Measurements from ENCODE around the gene AP5S1. TPM values are rescaled to one million over a fixed set of nuclear protein-coding genes. Genes with fewer than 3 reads are reported as not detected.
A peak's percentile ranks its signal among the peaks of the same experiment; 100 is the strongest.

Gene AP5S1
- total and polyA plus RNA-seq, 11 donors = 9.5 to 18.6 (median 11.4) TPM

DNA sequence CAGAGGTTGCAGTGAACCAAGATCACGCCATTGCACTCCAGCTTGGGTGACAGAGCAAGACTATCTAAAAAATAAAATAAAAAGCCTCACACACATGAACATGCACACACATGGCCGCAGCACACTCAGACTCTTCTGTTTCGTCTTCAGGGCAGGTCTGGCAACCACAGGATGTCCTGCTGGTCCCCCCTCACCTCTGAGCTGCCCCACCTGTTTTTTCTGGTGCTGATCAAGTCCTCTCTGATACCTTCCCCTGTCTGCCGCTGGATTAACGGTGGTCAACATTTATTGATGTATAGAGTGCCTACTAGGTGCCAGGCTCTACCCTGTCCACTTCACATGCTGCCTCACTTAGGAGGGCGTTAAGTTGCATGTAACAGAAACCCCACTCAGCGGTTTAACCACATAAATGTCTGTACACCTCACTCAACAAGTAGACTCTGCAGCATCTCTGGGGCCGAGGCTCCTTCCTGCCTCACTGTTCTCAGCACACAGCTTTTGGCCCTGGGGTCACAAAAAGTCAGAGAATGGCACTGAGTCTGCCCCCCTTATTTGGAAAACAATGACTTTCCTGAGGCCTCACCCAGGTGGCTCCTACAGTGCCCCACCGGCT is 4.5 kb upstream of the AP5S1 start:
- H3K4me3 ChIP-seq = no peak overlapping the region
- TF ChIP-seq, protein P1, sequence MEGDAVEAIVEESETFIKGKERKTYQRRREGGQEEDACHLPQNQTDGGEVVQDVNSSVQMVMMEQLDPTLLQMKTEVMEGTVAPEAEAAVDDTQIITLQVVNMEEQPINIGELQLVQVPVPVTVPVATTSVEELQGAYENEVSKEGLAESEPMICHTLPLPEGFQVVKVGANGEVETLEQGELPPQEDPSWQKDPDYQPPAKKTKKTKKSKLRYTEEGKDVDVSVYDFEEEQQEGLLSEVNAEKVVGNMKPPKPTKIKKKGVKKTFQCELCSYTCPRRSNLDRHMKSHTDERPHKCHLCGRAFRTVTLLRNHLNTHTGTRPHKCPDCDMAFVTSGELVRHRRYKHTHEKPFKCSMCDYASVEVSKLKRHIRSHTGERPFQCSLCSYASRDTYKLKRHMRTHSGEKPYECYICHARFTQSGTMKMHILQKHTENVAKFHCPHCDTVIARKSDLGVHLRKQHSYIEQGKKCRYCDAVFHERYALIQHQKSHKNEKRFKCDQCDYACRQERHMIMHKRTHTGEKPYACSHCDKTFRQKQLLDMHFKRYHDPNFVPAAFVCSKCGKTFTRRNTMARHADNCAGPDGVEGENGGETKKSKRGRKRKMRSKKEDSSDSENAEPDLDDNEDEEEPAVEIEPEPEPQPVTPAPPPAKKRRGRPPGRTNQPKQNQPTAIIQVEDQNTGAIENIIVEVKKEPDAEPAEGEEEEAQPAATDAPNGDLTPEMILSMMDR (IDR thresholded peaks at IDR 0.05) = no peak
- no peak for TF ChIP-seq POLR2A (IDR thresholded peaks at IDR 0.05)
- H3K4me1 ChIP-seq = peaks cover 6 to 66% (median 32%) of the 10 kb centered on the region in 12 donors
- H3K9me3 ChIP-seq = no peaks in the 10 kb centered on the region
- ATAC-seq = no peak
- no peaks in the 10 kb centered on the region for H3K27me3 ChIP-seq
- no peaks in the 10 kb centered on the region for H3K36me3 ChIP-seq
- no peak for DNase-seq
- 75 to 86% (median 77%) methylated on average over 9 of the region's 9 CpGs for WGBS, 4 donors
- intact Hi-C loops (cut with DNase I) = loop anchor here in 2 of 10 donors (2.0 to 10.0 kb wide), 2 partner anchors 25 to 411 kb away; partner anchors contain the start of gene DNAAF9 (in 1 of the 2)
- peak overlapping the region in 1 of 12 donors; percentile 71 for H3K27ac ChIP-seq

DNA sequence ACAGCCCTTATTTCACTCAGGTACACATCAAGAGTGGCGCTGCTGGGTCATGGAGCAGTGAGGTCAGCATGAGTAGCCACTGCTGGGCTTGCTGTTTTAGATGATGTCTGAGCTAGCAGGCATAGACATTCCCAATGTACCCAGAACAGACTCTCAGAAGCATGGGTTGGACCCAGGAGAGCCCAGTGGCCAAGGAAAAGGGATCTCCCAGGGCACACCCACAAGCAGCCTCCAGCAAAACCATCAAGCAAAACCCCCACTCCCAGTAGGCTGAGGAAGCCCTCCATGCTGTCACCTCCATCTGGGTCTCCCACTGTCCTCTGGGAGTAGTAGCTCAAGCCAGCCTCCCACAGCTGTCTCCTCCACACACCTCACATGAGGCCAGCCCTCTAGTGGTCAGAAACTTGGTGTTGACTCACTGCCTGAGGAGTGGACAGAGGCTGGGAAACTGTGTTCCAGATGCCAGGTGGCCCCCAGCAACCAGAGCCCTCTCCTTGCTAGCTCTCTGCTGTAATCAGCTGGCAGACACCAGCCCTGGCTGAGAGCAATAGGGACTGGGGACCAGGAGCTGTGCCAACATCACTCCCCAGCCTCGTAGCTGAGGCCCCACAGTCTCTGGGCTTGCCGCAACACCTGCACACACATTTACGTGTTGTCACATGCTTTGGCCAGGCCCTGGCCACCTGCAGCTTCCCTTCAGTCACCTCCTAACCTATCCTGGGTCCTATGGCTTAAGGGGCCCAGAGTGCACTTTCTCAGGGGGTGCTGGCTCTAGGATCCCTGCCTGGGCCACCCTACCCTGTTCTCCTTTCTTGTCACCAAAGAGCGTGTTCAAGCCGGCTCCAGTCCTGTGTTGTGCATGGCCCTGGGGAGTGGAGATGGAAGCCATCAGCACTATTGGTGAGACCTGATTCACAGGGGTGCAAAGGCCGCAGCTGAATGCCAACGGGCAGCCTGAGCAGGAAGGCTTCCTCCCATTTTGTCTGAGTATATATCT is 1.9 kb upstream of the AP5S1 start:
- Histone ChIP-seq H3K27ac (peak overlapping the region in 11 of 12 donors; percentile 1 to 99 (median 69)), H3K36me3 (peaks cover 0 to 17% (median 15%) of the 10 kb centered on the region in 9 donors), H3K27me3 (no peaks in the 10 kb centered on the region), H3K4me3 (no peak overlapping the region), H3K4me1 (peaks cover 3 to 52% (median 21%) of the 10 kb centered on the region in 12 donors), H3K9me3 (no peaks in the 10 kb centered on the region)
- peak; percentile 9 to 55 (median 53) for ATAC-seq
- DNase-seq = peak in 4 of 5 donors; percentile 64 to 87 (median 72)
- intact Hi-C loops (cut with DNase I) = loop anchor here in 5 of 10 donors (1.0 to 10.0 kb wide), 4 partner anchors 24 to 414 kb away; partner anchors contain the start of genes CENPB (in 3 of the 5) and DNAAF9 (in 1 of the 5)
- TF ChIP-seq, protein P1 (IDR thresholded peaks at IDR 0.05) = peak; percentile 43 to 70 (median 58)
- no peak for TF ChIP-seq POLR2A (IDR thresholded peaks at IDR 0.05)
- 64 to 82% (median 73%) methylated on average over 7 to 8 of the region's 8 CpGs for WGBS, 4 donors

DNA sequence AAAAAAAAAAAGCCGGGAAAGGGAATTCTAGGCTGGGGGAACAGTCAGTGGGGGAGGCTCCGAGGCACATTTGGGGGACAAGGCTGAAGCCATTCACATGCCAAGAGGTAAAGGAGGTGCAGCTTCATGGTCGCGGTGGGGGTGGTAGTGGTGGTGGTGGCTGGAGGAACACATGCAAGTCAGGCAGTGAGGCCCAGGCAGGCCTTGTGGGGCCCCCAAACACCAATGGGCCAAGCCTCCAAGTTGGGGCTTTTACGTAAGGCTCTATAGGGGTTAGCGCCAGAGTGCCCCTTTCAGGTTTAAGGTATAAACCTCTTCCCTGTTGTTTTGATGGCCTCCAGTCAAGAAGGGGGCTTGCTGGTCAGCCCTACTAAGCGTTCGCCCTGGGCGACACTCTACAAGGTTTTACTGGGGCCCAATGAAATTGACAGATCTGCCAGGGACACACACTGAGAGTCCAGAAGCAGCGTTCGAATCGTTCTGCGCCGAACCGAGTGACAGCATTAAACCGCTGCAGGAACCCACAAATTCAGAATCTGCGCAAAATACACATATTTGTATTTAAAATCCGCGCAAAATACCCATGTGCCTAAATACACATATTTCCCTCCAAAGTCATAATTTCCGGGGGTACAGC is 818 bp upstream of the AP5S1 start:
- Histone ChIP-seq H3K9me3 (no peaks in the 10 kb centered on the region), H3K27me3 (no peaks in the 10 kb centered on the region), H3K4me1 (peaks cover 3 to 42% (median 21%) of the 10 kb centered on the region in 12 donors), H3K27ac (peak overlapping the region; percentile 93 to 99 (median 98)), H3K4me3 (peak overlapping the region in 11 of 12 donors; percentile 48 to 95 (median 67)), H3K36me3 (peaks cover 3 to 28% (median 26%) of the 10 kb centered on the region in 9 donors)
- peak in 1 of 5 donors; percentile 20 for DNase-seq
- no peak for ATAC-seq
- intact Hi-C loops (cut with DNase I) = loop anchor here in 8 of 10 donors (1.0 to 10.0 kb wide), 5 partner anchors 25 to 415 kb away; partner anchors contain the start of genes CENPB (in 7 of the 8), MAVS (in 2 of the 8) and DNAAF9 (in 1 of the 8)
- WGBS, 4 donors = 64 to 81% (median 67%) methylated on average over 14 to 20 of the region's 20 CpGs
- no peak for TF ChIP-seq POLR2A (IDR thresholded peaks at IDR 0.05)
- TF ChIP-seq, protein P1 (IDR thresholded peaks at IDR 0.05) = no peak

Data from heart left ventricle (tissue), 16 donors.